ENCODE results near the gene DGUOK.

Gene DGUOK

GRCh38 chr2:73930386-73930785, 3.7 kb downstream of the DGUOK start:
- Histone ChIP-seq H3K9ac (ENCODE audit: low read length) (no peak overlapping the region), H3K4ac (ENCODE audit: low read depth, low read length) (no peak overlapping the region)
- no CpG with 5 or more reads among the region's 2 CpGs for WGBS (ENCODE audit: extremely low coverage, insufficient coverage, insufficient read length)

GRCh38 chr2:73931531-73932500, 5.1 kb downstream of the DGUOK start:
- WGBS (ENCODE audit: extremely low coverage, insufficient coverage, insufficient read length): no CpG with 5 or more reads among the region's 7 CpGs

More at GRCh38 chr2:73930386-73930785, 3.7 kb downstream of the DGUOK start:
- Histone ChIP-seq H3K9me3 (ENCODE audit: insufficient read depth, low read depth, low read length) (no peaks in the 10 kb centered on the region), H3K79me2 (ENCODE audit: control insufficient read depth, insufficient read depth, low read length, poor library complexity) (peaks cover 4% of the 10 kb centered on the region), H3K79me1 (ENCODE audit: low read length) (peaks cover 4% of the 10 kb centered on the region), H3K14ac (ENCODE audit: low read length) (no peak overlapping the region), H2BK5ac (ENCODE audit: low read depth, low read length, poor library complexity) (no peak overlapping the region), H4K12ac (ENCODE audit: low read depth, low read length) (no peak overlapping the region), H3K4me2 (ENCODE audit: low read length) (no peak overlapping the region), H3K4me1 (ENCODE audit: control insufficient read depth in 1 of 2, insufficient read depth in 2 of 2, low read length in 2 of 2) (peaks cover 0 to 3% of the 10 kb centered on the region in 2 experiments), H3K27me3 (ENCODE audit: insufficient read depth, low read length) (no peaks in the 10 kb centered on the region), H3K4me3 (ENCODE audit: low read depth, low read length) (no peak overlapping the region), H2BK12ac (ENCODE audit: low read length) (no peak overlapping the region), H3K23ac (ENCODE audit: low read length) (no peak overlapping the region), H3K18ac (ENCODE audit: low read length) (no peak overlapping the region), H2AFZ (ENCODE audit: insufficient read depth, low read length, poor library complexity) (no peak overlapping the region), H3K27ac (ENCODE audit: low read depth, low read length) (no peak overlapping the region), H4K8ac (ENCODE audit: low read depth, low read length) (no peak overlapping the region), H2BK120ac (ENCODE audit: insufficient read depth, low read length, poor library complexity) (no peak overlapping the region), H4K91ac (ENCODE audit: low read depth, low read length) (no peak overlapping the region), H2AK5ac (ENCODE audit: low read length) (no peak overlapping the region), H3K36me3 (ENCODE audit: control insufficient read depth in 1 of 2, insufficient read depth in 2 of 2, low read length in 2 of 2) (peaks cover 0 to 5% of the 10 kb centered on the region in 2 experiments)
- no peak for DNase-seq

GRCh38 chr2:73933194-73933593, 6.5 kb downstream of the DGUOK start:
- no peak overlapping the region for H3K18ac ChIP-seq (ENCODE audit: low read length)
- no peaks in the 10 kb centered on the region for H3K79me2 ChIP-seq (ENCODE audit: control insufficient read depth, insufficient read depth, low read length, poor library complexity)
- no peak for DNase-seq
- no peaks in the 10 kb centered on the region for H3K79me1 ChIP-seq (ENCODE audit: low read length)
- H3K9me3 ChIP-seq (ENCODE audit: insufficient read depth, low read depth, low read length): no peaks in the 10 kb centered on the region
- no peak overlapping the region for H3K4me3 ChIP-seq (ENCODE audit: low read depth, low read length)
- no peak overlapping the region for H3K23ac ChIP-seq (ENCODE audit: low read length)
- H2BK120ac ChIP-seq (ENCODE audit: insufficient read depth, low read length, poor library complexity): no peak overlapping the region
- no peak overlapping the region for H3K27ac ChIP-seq (ENCODE audit: low read depth, low read length)
- H2AK5ac ChIP-seq (ENCODE audit: low read length): no peak overlapping the region
- no peak overlapping the region for H2BK12ac ChIP-seq (ENCODE audit: low read length)
- no peak overlapping the region for H4K8ac ChIP-seq (ENCODE audit: low read depth, low read length)
- H3K27me3 ChIP-seq (ENCODE audit: insufficient read depth, low read length): no peaks in the 10 kb centered on the region
- H4K91ac ChIP-seq (ENCODE audit: low read depth, low read length): no peak overlapping the region
- H2AFZ ChIP-seq (ENCODE audit: insufficient read depth, low read length, poor library complexity): no peak overlapping the region
- no peak overlapping the region for H3K4ac ChIP-seq (ENCODE audit: low read depth, low read length)
- H3K9ac ChIP-seq (ENCODE audit: low read length): no peak overlapping the region
- peaks cover 0 to 3% of the 10 kb centered on the region in 2 experiments for H3K4me1 ChIP-seq (ENCODE audit: control insufficient read depth in 1 of 2, insufficient read depth in 2 of 2, low read length in 2 of 2)
- no peak overlapping the region for H2BK5ac ChIP-seq (ENCODE audit: low read depth, low read length, poor library complexity)
- WGBS (ENCODE audit: extremely low coverage, insufficient coverage, insufficient read length): no CpG with 5 or more reads among the region's 3 CpGs
- H3K36me3 ChIP-seq (ENCODE audit: control insufficient read depth in 1 of 2, insufficient read depth in 2 of 2, low read length in 2 of 2): peaks cover 2 to 8% of the 10 kb centered on the region in 2 experiments
- no peak overlapping the region for H3K4me2 ChIP-seq (ENCODE audit: low read length)
- no peak overlapping the region for H4K12ac ChIP-seq (ENCODE audit: low read depth, low read length)
- H3K14ac ChIP-seq (ENCODE audit: low read length): no peak overlapping the region

More at GRCh38 chr2:73931531-73932500, 5.1 kb downstream of the DGUOK start:
- no peak overlapping the region for H3K18ac ChIP-seq (ENCODE audit: low read length)
- DNase-seq: no peak
- H3K4me2 ChIP-seq (ENCODE audit: low read length): no peak overlapping the region
- H3K4me3 ChIP-seq (ENCODE audit: low read depth, low read length): no peak overlapping the region
- no peak overlapping the region for H2BK5ac ChIP-seq (ENCODE audit: low read depth, low read length, poor library complexity)
- peaks cover 3% of the 10 kb centered on the region for H3K79me1 ChIP-seq (ENCODE audit: low read length)
- H2AK5ac ChIP-seq (ENCODE audit: low read length): no peak overlapping the region
- H4K91ac ChIP-seq (ENCODE audit: low read depth, low read length): no peak overlapping the region
- peaks cover 3% of the 10 kb centered on the region for H3K79me2 ChIP-seq (ENCODE audit: control insufficient read depth, insufficient read depth, low read length, poor library complexity)
- H3K27me3 ChIP-seq (ENCODE audit: insufficient read depth, low read length): no peaks in the 10 kb centered on the region
- no peak overlapping the region for H3K27ac ChIP-seq (ENCODE audit: low read depth, low read length)
- no peak overlapping the region for H3K23ac ChIP-seq (ENCODE audit: low read length)
- H3K4me1 ChIP-seq (ENCODE audit: control insufficient read depth in 1 of 2, insufficient read depth in 2 of 2, low read length in 2 of 2): peaks cover 0 to 3% of the 10 kb centered on the region in 2 experiments
- no peak overlapping the region for H4K12ac ChIP-seq (ENCODE audit: low read depth, low read length)
- no peak overlapping the region for H2AFZ ChIP-seq (ENCODE audit: insufficient read depth, low read length, poor library complexity)
- no peak overlapping the region for H3K4ac ChIP-seq (ENCODE audit: low read depth, low read length)
- H2BK12ac ChIP-seq (ENCODE audit: low read length): no peak overlapping the region
- H4K8ac ChIP-seq (ENCODE audit: low read depth, low read length): no peak overlapping the region
- peaks cover 0 to 8% of the 10 kb centered on the region in 2 experiments for H3K36me3 ChIP-seq (ENCODE audit: control insufficient read depth in 1 of 2, insufficient read depth in 2 of 2, low read length in 2 of 2)
- H3K14ac ChIP-seq (ENCODE audit: low read length): no peak overlapping the region
- no peak overlapping the region for H2BK120ac ChIP-seq (ENCODE audit: insufficient read depth, low read length, poor library complexity)
- no peaks in the 10 kb centered on the region for H3K9me3 ChIP-seq (ENCODE audit: insufficient read depth, low read depth, low read length)
- H3K9ac ChIP-seq (ENCODE audit: low read length): no peak overlapping the region

- H3K9me3 ChIP-seq (ENCODE audit: insufficient read depth, low read depth, low read length): no peaks in the 10 kb centered on the region
- H3K4me1 ChIP-seq (ENCODE audit: control insufficient read depth in 1 of 2, insufficient read depth in 2 of 2, low read length in 2 of 2): no peaks in the 10 kb centered on the region
- no peak overlapping the region for H3K23ac ChIP-seq (ENCODE audit: low read length)
- no peak overlapping the region for H2BK12ac ChIP-seq (ENCODE audit: low read length)
- H3K14ac ChIP-seq (ENCODE audit: low read length): no peak overlapping the region
- no peak overlapping the region for H3K27ac ChIP-seq (ENCODE audit: low read depth, low read length)
- H3K79me2 ChIP-seq (ENCODE audit: control insufficient read depth, insufficient read depth, low read length, poor library complexity): no peaks in the 10 kb centered on the region
- DNase-seq: no peak
- no peak overlapping the region for H3K18ac ChIP-seq (ENCODE audit: low read length)
- H3K9ac ChIP-seq (ENCODE audit: low read length): no peak overlapping the region
- H2AFZ ChIP-seq (ENCODE audit: insufficient read depth, low read length, poor library complexity): no peak overlapping the region
- H2AK5ac ChIP-seq (ENCODE audit: low read length): no peak overlapping the region
- H3K27me3 ChIP-seq (ENCODE audit: insufficient read depth, low read length): no peaks in the 10 kb centered on the region
- H3K4me3 ChIP-seq (ENCODE audit: low read depth, low read length): no peak overlapping the region
- no peak overlapping the region for H4K8ac ChIP-seq (ENCODE audit: low read depth, low read length)
- no peak overlapping the region for H2BK120ac ChIP-seq (ENCODE audit: insufficient read depth, low read length, poor library complexity)
- H4K12ac ChIP-seq (ENCODE audit: low read depth, low read length): no peak overlapping the region
- H2BK5ac ChIP-seq (ENCODE audit: low read depth, low read length, poor library complexity): no peak overlapping the region
- no peak overlapping the region for H4K91ac ChIP-seq (ENCODE audit: low read depth, low read length)
- H3K4ac ChIP-seq (ENCODE audit: low read depth, low read length): no peak overlapping the region
- H3K4me2 ChIP-seq (ENCODE audit: low read length): no peak overlapping the region
- peaks cover 2 to 13% of the 10 kb centered on the region in 2 experiments for H3K36me3 ChIP-seq (ENCODE audit: control insufficient read depth in 1 of 2, insufficient read depth in 2 of 2, low read length in 2 of 2)
- H3K79me1 ChIP-seq (ENCODE audit: low read length): no peaks in the 10 kb centered on the region
These were observed 9.0 kb downstream of the DGUOK start for GRCh38 chr2:73935641-73936040.
